Neural progenitor cell (in vitro differentiated cells): ENCODE data around the gene BCAS3. TPM values are rescaled to one million over a fixed set of nuclear protein-coding genes. Genes with fewer than 3 reads are reported as not detected.

Experiments
- DNase-seq: peaks from one replicate; pipeline ENCODE4 v3.0.0-alpha.2; 2016; ENCODE audit warnings: low spot score
- H2AFZ ChIP-seq: fragments of 200-600 bp; sonication (generic); replicated peaks from 2 replicates; pipeline ENCODE4 v1.6.1; 2016; ENCODE audit warnings: antibody characterized with exemption
- H3F3A ChIP-seq: fragments of 200-600 bp; sonication (generic); 2 replicates; pipeline ENCODE4 v1.6.1; 2016; ENCODE audit warnings: antibody characterized with exemption, low read depth
- H3K27ac ChIP-seq: fragments of 200-600 bp; sonication (generic); 2 replicates; pipeline ENCODE4 v1.5.1; 2016; ENCODE audit warnings: mild to moderate bottlenecking
- H3K27me3 ChIP-seq: fragments of 200-600 bp; sonication (generic); 2 replicates; pipeline ENCODE4 v1.6.1; 2016; ENCODE audit warnings: mild to moderate bottlenecking, moderate library complexity
- H3K36me3 ChIP-seq: fragments of 200-600 bp; sonication (generic); 2 replicates; pipeline ENCODE4 v1.5.1; 2016
- H3K4me1 ChIP-seq: fragments of 200-600 bp; sonication (generic); 2 replicates; pipeline ENCODE4 v1.6.1; 2016; ENCODE audit warnings: mixed run types
- H3K4me2 ChIP-seq: fragments of 200-600 bp; sonication (generic); 2 replicates; pipeline ENCODE4 v1.6.1; 2016
- H3K4me3 ChIP-seq: fragments of 200-600 bp; sonication (generic); 2 replicates; pipeline ENCODE4 v1.5.1; 2016
- H3K79me2 ChIP-seq: fragments of 200-600 bp; sonication (generic); 2 replicates; pipeline ENCODE4 v1.6.1; 2016; ENCODE audit warnings: low read depth
- H3K9ac ChIP-seq: fragments of 200-600 bp; sonication (generic); 2 replicates; pipeline ENCODE4 v1.6.1; 2016
- H3K9me3 ChIP-seq: fragments of 200-600 bp; sonication (generic); 2 replicates; pipeline ENCODE4 v1.5.1; 2016; ENCODE audit warnings: low read depth
- H4K20me1 ChIP-seq: fragments of 200-600 bp; sonication (generic); 2 replicates; pipeline ENCODE4 v1.6.1; 2016; ENCODE audit warnings: low read depth
- H3K27ac Mint-ChIP-seq: 3 replicates; pipeline ENCODE4 v1.8.0; 2021; ENCODE audit warnings: mixed read lengths
- H3K27me3 Mint-ChIP-seq: 2 replicates; pipeline ENCODE4 v1.8.0; 2022; ENCODE audit warnings: low read depth, mild to moderate bottlenecking, inconsistent platforms, moderate library complexity, mixed read lengths; ENCODE audit not compliant: insufficient read depth
- H3K36me3 Mint-ChIP-seq: 3 replicates; pipeline ENCODE4 v1.8.0; 2021; ENCODE audit warnings: mixed read lengths
- H3K4me1 Mint-ChIP-seq: 3 replicates; pipeline ENCODE4 v1.8.0; 2021; ENCODE audit warnings: mixed read lengths
- H3K4me3 Mint-ChIP-seq: 3 replicates; pipeline ENCODE4 v1.8.0; 2021; ENCODE audit warnings: mild to moderate bottlenecking, moderate library complexity, mixed read lengths
- H3K9me3 Mint-ChIP-seq: 3 replicates; pipeline ENCODE4 v1.8.0; 2020; ENCODE audit warnings: mixed read lengths
- CTCF ChIP-seq: fragments of 200-600 bp; sonication (generic); IDR thresholded peaks from 2 replicates; pipeline ENCODE4 v1.5.1; 2017; ENCODE audit warnings: antibody characterized with exemption, mild to moderate bottlenecking
- EZH2 ChIP-seq: fragments of 200-600 bp; sonication (generic); IDR thresholded peaks from 2 replicates; pipeline ENCODE4 v1.6.1; 2017; ENCODE audit warnings: antibody characterized with exemption, mild to moderate bottlenecking, moderate library complexity
- EZH2phosphoT487 ChIP-seq: fragments of 200-600 bp; sonication (generic); IDR thresholded peaks from 2 replicates; pipeline ENCODE4 v1.6.1; 2017; ENCODE audit warnings: antibody characterized with exemption
- total RNA-seq: library from RNA; depleted of rRNA; stranded (reverse); fragments of >200 nt; gene quantifications from 2 replicates; pipeline ENCODE4 v1.2.3, GENCODE V29; 2015; ENCODE audit warnings: low replicate concordance

Gene BCAS3
- total RNA-seq, 1 donor from 2014 or later, result 60.9 TPM

- peak; percentile 60 for DNase-seq
- H3K4me1 ChIP-seq, result peaks cover 9% of the 10 kb centered on the region
- peaks cover 29% of the 10 kb centered on the region for H4K20me1 ChIP-seq
- H3K4me3 ChIP-seq, result peak overlapping the region; percentile 51
- no peaks in the 10 kb centered on the region for H3K36me3 ChIP-seq
- no peaks in the 10 kb centered on the region for H3K36me3 Mint-ChIP-seq
- no peaks in the 10 kb centered on the region for H3K79me2 ChIP-seq
- peaks cover 16% of the 10 kb centered on the region for H3K4me1 Mint-ChIP-seq
- no peaks in the 10 kb centered on the region for H3K9me3 Mint-ChIP-seq
- peaks cover 98% of the 10 kb centered on the region for H3K27me3 ChIP-seq
- H3K27ac ChIP-seq, result no peak overlapping the region
- H3K4me2 ChIP-seq, result peak overlapping the region; percentile 80
- H3K27ac Mint-ChIP-seq, result no peak overlapping the region
- no peak overlapping the region for H3K9ac ChIP-seq
- H3F3A ChIP-seq, result peaks cover 31% of the 10 kb centered on the region
- H3K4me3 Mint-ChIP-seq, result peak overlapping the region; percentile 80
- H3K9me3 ChIP-seq, result no peaks in the 10 kb centered on the region
- TF ChIP-seq CTCF, result no peak
- TF ChIP-seq EZH2, result peak; percentile 71
- H3K27me3 Mint-ChIP-seq, result peaks cover 40% of the 10 kb centered on the region
- peak overlapping the region; percentile 89 for H2AFZ ChIP-seq
Observed at GRCh38 chr17:61412860-61413660, 735.4 kb downstream of the BCAS3 start.

GRCh38 chr17:61413661-61414126 is 736.0 kb downstream of the BCAS3 start:
- peaks cover 23% of the 10 kb centered on the region for H4K20me1 ChIP-seq
- no peak overlapping the region for H2AFZ ChIP-seq
- no peaks in the 10 kb centered on the region for H3K36me3 ChIP-seq
- no peaks in the 10 kb centered on the region for H3K79me2 ChIP-seq
- Mint-ChIP-seq H3K4me1 (peaks cover 14% of the 10 kb centered on the region), H3K9me3 (no peaks in the 10 kb centered on the region), H3K27ac (no peak overlapping the region), H3K36me3 (no peaks in the 10 kb centered on the region), H3K4me3 (peak overlapping the region; percentile 80), H3K27me3 (peaks cover 34% of the 10 kb centered on the region)
- peaks cover 93% of the 10 kb centered on the region for H3K27me3 ChIP-seq
- no peak for DNase-seq
- H3K27ac ChIP-seq, result no peak overlapping the region
- peaks cover 31% of the 10 kb centered on the region for H3F3A ChIP-seq
- no peaks in the 10 kb centered on the region for H3K9me3 ChIP-seq
- H3K4me1 ChIP-seq, result peaks cover 9% of the 10 kb centered on the region
- TF ChIP-seq CTCF (no peak), EZH2phosphoT487 (no peak), EZH2 (no peak)
- H3K4me3 ChIP-seq, result no peak overlapping the region
- no peak overlapping the region for H3K9ac ChIP-seq
- peak overlapping the region; percentile 80 for H3K4me2 ChIP-seq

GRCh38 chr17:61414141-61414935 is 736.7 kb downstream of the BCAS3 start:
- no peak for DNase-seq
- Mint-ChIP-seq H3K9me3 (no peaks in the 10 kb centered on the region), H3K27me3 (peaks cover 28% of the 10 kb centered on the region), H3K27ac (no peak overlapping the region), H3K4me1 (peaks cover 12% of the 10 kb centered on the region), H3K4me3 (no peak overlapping the region), H3K36me3 (no peaks in the 10 kb centered on the region)
- H3K4me1 ChIP-seq, result peaks cover 9% of the 10 kb centered on the region
- no peak overlapping the region for H3K4me3 ChIP-seq
- H4K20me1 ChIP-seq, result peaks cover 18% of the 10 kb centered on the region
- peaks cover 87% of the 10 kb centered on the region for H3K27me3 ChIP-seq
- no peaks in the 10 kb centered on the region for H3K36me3 ChIP-seq
- no peaks in the 10 kb centered on the region for H3K79me2 ChIP-seq
- H3K9me3 ChIP-seq, result no peaks in the 10 kb centered on the region
- no peak for TF ChIP-seq CTCF
- TF ChIP-seq EZH2phosphoT487, result no peak
- no peak for TF ChIP-seq EZH2
- no peak overlapping the region for H3K9ac ChIP-seq
- H2AFZ ChIP-seq, result no peak overlapping the region
- H3K27ac ChIP-seq, result no peak overlapping the region
- peaks cover 31% of the 10 kb centered on the region for H3F3A ChIP-seq
- H3K4me2 ChIP-seq, result no peak overlapping the region
